ENCODE results near the gene CPNE1.
A peak's percentile ranks its signal among the peaks of the same experiment; 100 is the strongest.
"Not testable (repeated sequence)": the region's sequence is repeated elsewhere in the genome, so short reads cannot be mapped to it uniquely, and the experiment has no call there.

The CPNE1 gene

GRCh38 chr20:35664466-35665206, at the start of gene CPNE1, which contains the start of gene RBM12:
Gene CPNE1 (minus strand): TSS chr20:35664900. CDS start chr20:35632923, 31,977 bp downstream.
Gene RBM12 (minus strand): TSS chr20:35664900. CDS start chr20:35655322, 9,578 bp downstream.
- DNase-seq = peak; percentile 96

- no peak for DNase-seq
Observed at GRCh38 chr20:35714127-35714526, 49.4 kb upstream of the CPNE1 start.

DNA sequence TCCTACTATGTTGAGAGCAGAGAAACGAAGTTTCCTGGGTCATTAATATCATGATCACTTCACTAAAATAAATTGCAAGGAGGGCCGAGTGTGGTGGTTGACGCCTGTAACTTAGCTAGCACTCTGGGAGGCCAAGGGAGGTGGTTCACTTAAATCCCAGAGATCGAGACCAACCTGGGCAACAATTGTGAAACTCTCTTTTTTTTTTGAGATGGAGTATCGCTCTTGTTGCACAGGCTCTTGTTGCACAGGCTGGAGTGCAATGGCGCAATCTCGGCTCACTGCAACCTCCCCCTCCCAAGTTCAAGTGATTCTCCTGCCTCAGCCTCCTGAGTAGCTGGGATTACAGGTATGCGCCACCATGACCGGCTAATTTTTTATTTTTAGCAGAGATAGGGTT, 48.4 kb upstream of the CPNE1 start:
- not testable (repeated sequence) for DNase-seq

DNA sequence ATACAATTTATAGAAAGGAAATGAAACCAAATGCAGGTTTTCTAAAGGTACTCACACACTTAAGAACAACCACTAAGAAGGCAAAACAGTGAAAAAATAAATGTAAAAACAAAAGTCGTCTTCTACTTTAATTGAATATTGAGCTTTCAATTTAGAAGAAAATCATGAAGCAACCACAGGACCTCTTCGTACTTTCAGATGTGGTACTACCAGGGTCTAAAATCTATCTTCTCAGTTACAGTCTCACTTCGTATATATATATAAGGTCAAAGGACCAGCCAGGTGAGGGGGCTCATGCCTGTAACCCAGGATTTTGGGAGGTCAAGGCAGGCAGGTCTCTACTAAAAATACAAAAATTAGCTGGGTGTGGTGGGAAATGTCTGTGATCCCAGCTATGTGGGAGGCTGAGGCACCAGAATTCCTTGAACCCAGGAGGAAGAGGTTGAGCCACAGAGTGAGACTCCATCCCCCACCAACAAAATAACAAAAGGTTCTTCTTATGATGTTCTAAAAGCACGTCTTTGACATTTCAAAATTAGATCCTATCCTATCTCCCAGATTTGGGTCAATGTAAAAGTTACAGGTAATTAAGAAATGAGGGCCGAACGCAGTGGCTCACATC, 47.0 kb upstream of the CPNE1 start:
- DNase-seq = peak; percentile 54

DNA sequence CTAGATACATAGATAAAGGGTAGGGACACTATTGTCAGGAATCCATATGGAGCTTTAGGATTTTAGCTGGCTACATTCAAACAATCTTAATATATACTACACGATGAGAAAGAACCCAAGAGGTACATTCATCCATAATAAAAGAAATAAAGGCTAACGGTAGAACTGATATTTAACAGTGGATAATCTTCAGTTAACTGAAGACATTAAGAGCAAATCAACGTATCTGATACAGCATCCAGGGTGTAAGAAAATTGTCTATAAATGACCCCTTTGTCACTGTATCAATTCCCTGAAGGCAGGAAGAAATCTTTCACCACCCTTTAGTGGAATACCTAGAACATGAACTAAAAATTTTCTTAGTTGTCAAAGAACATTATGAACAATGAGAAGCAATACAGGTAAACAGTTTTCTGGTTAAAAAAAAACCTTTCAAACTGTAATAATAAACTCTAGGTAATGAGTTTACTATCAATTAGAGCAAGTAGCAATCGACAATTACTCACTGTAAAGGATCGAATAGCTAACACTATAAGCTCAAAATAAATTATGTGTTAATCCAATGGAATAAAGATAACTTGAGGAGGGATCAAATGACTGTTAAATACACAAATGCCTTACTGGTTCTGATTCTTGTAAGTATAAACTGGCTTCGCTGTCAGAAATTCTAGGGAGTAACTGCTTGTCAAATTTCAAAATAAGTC, 46.3 kb upstream of the CPNE1 start:
- no peak for DNase-seq

DNA sequence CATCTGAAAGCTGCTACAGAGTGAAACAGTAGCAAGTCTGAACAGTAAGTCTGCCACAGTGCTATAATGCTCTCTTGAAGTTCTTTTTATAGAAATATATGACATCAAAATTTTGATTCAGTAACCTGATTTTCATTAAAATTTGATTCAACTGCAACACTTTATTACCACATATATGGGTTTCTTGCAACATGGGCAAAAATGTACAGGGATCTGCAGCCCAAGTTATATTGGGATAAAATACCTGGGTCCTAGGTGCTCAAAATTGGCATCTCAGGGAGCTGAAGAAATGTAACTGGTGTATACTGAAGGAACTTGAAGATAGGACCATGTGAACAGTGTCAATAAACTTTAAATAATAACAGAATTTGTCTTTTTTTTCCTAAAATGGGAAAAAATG, 45.3 kb upstream of the CPNE1 start:
- no peak for DNase-seq

DNA sequence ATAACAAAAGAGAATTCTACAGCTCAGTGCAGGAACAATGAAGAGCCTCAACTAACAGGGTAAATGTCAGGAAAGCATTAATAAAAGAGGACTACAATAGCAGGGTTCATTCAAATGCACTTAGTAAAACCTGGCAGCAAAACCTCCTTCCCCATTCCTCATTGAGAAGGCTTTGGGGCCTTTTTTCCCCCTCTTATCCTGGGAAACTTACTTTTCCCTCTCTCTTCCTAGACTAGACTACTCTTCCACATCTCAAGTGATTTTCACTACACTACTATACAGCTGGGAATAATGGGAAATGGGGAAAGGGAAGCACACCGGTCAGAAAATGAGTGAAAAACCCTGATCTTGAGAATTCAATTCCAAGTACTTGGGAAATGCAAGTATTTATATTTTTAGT, 44.6 kb upstream of the CPNE1 start:
- no peak for DNase-seq

- DNase-seq = no peak
Observed at GRCh38 chr20:35708502-35708901, 43.8 kb upstream of the CPNE1 start.

- not testable (repeated sequence) for DNase-seq
Observed at GRCh38 chr20:35706591-35707529, 42.2 kb upstream of the CPNE1 start.

DNA sequence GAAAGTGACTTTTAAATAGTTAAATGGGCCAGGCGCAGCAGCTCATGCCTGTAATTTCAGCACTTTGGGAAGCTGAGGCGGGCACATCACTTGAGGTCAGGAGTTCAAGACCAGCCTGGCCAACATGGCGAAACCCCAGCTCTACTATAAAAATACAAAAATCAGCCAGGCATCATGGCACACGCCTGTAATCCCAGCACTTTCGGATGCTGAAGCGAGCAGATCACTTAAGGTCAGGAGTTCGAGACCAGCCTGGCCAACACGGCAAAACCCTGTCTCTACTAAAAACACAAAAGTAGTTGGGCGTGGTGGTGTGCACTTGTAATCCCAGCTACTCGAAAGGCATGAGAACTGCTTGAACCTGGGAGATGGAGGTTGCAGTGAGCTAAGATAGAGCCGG, 41.2 kb upstream of the CPNE1 start:
- DNase-seq = not testable (repeated sequence)

DNA sequence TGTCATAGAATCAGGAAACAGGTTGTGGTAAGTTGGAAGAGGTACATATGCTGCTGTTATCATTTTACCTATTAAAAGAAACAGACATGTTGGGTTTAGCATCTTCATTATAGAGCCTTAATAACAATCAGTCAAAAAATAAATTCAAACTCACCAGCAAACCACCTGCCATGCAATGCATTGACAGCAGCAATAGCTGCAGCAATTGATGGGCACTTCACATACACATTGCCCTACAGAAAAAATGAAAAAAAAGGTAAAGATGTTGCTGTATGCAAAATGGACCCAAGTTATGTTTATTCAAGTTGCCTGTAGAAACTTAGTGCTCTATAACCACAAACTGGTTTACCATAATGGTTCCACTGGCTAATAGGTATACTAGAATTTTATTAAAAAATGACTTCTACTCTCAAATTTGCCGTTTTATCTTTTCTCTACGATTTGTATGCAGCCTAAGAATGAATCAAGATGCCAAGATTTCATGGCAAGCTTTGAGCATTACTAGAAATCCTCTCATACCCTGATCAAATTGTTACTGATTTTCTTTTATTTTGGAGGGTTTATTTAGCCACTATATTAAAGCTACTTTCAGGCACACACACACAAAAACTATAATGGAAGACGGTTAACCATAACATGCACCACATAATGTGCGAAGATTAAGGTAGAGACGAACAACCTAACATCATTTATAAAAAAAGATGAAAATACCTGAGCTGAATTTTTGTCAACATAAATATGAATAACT, 40.0 kb upstream of the CPNE1 start:
- DNase-seq = no peak

DNA sequence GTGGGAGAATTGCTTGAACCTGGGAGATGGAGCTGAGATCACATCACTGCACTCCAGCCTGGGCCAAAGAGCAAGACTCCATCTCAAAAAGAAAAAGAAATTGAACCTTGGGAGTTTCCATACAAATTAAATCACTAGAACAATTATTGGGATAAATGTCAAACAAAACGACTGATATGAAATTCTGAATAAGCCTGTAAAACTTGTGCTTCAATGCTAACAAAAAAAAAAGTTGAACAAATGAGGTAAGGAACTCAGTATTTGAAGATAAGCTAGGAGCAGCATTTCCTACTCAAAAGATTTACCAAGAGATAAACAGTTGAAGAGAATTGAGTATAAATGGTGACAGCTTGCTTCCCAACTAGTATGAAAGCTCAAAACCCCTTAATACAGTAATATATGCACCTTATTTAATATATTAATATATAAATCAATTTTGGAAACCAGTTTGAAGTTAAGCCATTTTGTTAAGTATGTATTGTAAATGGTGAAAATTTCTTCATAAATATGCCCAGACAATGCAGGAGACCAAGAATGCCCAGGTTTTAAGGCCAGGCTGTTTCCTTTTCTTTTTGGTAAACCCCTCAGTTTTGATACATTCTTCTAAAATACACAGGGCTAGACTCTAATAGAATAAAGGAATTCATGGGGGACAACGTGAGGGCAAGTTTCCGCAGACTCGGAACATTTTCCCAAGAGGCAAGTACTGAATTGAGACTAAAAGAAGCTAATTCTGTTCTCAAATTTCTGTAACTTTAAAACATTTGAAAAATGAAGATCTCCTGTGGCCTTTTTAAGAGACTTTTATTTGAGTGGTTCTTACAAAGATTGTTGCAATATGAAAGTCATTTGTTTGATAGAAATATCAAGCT, 38.4 kb upstream of the CPNE1 start:
- DNase-seq = no peak

DNA sequence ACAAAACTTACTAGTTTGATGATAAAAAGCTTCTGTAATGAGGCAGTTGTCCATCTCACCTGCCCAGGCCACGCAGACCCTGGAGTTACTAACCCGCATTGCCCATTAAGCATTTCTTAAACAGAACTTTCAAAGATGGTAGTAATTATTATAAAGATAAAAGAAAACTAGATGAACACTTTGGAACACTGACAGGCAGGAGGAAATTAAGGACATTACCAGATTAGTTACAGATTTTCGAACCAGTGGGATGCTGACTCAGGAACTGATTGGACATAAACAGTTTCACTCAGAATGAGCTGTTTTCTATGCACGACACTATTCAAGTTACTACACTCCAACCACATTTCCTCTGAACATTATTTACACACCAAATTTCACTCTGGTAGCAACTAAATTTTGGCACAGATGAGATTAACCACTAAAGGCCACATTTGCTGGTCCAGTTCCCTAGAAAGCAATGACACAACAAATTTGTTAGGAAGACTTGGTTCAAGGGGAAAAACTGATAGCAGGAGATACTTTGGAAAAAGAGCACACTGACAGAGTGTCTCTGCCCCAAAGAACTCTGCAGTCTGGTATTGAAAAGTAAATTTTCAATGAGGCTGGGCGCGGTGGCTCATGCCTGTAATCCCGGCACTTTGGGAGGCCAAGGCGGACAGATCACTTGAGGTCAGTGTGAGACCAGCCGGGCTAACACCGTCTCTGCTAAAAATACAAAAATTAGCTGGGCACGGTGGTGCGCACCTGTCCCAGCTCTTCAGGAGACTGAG, 37.5 kb upstream of the CPNE1 start:
- DNase-seq = no peak

DNA sequence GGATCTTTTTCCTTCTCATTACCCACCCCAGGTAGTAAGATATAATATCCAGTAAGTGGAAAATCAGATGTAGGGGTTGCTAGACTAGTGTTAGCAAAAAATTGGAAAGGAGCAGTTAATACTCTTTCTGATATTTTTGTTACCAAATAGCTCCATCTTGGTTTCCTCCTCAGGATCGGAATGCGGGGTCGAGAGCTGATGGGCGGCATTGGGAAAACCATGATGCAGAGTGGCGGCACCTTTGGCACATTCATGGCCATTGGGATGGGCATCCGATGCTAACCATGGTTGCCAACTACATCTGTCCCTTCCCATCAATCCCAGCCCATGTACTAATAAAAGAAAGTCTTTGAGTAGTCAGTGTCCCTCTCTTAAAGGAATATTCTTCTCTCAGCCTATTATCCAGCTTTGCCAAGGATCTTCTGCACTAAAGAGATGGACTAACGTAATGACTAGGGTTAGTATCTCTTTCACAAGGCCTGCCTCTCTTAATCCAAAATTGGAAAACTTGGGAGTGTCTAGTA, 36.0 kb upstream of the CPNE1 start:
- DNase-seq = no peak

DNA sequence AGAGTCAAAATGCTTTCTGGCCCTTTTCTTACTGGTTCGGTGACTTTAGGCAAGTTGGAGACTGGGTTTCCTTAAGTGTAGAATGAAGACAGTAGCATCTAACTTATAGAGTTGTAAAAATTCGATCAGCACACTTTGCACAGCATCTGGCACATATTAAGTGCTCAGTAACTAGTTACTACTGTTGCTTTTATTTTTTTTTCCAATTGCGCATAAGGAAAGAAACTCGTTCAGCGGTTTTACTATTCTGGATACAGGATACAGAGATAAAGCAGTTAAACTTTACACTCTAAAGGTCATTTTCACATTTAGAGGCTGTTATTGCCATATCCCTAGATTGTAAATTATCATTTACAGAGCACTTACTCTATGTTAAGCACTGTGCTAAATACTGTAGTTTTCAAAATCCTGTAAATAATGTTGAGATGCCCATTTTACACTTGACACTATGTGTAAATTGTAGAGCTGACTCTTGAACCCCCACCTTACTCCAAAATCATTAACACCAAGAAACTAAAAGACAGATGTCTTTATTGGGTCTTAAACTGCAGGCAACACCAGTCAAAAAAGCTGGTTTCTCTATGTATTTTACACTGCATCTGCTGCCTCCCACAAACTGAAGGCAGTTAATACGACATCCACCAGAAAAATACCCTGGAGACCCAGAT, 35.4 kb upstream of the CPNE1 start:
- no peak for DNase-seq

DNA sequence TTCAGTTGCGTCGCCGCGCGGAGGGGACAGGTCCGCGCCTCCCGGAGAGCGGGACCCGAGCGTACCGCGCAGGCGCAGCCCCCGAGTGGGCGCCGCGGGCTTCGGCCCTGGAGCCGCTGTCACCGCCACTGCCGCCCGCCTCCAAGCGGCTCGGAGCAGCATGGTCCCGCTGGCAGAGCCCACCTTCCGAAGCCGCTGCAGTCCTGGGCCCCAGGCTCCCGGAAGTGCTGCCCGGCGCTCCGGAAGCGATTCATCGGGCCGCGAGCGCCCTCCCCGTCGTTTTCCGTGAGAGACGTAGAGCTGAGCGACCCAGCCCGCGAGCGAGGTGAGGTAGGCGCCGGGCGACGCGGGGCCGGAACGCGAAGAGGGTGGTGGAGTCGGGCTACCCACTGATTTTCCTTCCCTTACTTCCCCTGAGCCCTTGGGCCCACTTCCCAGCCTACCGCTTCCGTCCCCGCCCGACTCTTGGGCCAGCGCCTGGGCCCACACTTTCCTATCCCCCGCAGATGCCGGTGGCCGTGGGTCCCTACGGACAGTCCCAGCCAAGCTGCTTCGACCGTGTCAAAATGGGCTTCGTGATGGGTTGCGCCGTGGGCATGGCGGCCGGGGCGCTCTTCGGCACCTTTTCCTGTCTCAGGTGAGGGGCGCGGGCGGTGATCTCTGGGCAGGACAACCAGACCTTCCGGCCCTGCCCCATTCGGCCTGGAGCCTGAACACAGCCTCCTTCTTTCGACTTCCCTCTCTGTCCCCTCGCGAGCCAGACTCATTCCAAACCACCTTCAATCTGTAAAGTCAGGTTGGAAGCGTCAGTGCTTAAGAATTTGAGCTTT, 34.6 kb upstream of the CPNE1 start, which contains the start of the genes NFS1 and ROMO1:
TSS of gene NFS1 (minus strand) at position 226 of the 830 bp plus-strand sequence. CDS start at position 162, 64 bp downstream.
TSS of gene ROMO1 (plus strand) at position 279 of the 830 bp plus-strand sequence. CDS start at position 507, 228 bp downstream.
- DNase-seq = peak; percentile 91

- DNase-seq = no peak
Observed at GRCh38 chr20:35698298-35699126, 33.8 kb upstream of the CPNE1 start.

All from activated CD4-positive, alpha-beta T cell treated with anti-CD3 and anti-CD28 coated beads, Interleukin-2, Interleukin-6, amounts not matched to agents 100 ng/mL and 50 ng/mL, durations not matched to agents 16 hours and 8 hours (primary cell).